LoVo (cell line): ENCODE results near the gene BEGAIN.
"Not testable (repeated sequence)": the region's sequence is repeated elsewhere in the genome, so short reads cannot be mapped to it uniquely, and the experiment has no call there.

Experiments used
- DNase-seq: peaks from one replicate; pipeline ENCODE4 v3.0.0-alpha.2; 2016; ENCODE audit warnings: low spot score

BEGAIN gene

GRCh38 chr14:100523131-100523842 lies 63.9 kb downstream of the BEGAIN start:
- no peak for DNase-seq

- no peak for DNase-seq
These were observed 64.6 kb downstream of the BEGAIN start for GRCh38 chr14:100522616-100523099.

- DNase-seq: not testable (repeated sequence)
These were observed 81.2 kb downstream of the BEGAIN start for GRCh38 chr14:100506053-100506452.

GRCh38 chr14:100504372-100505078 lies 82.7 kb downstream of the BEGAIN start:
- DNase-seq: no peak

- no peak for DNase-seq
These were observed 84.0 kb downstream of the BEGAIN start for GRCh38 chr14:100503251-100503650.

GRCh38 chr14:100502622-100503220 lies 84.5 kb downstream of the BEGAIN start:
- no peak for DNase-seq

GRCh38 chr14:100500128-100500527 lies 87.1 kb downstream of the BEGAIN start:
- no peak for DNase-seq

GRCh38 chr14:100498068-100498467 lies 89.1 kb downstream of the BEGAIN start:
- DNase-seq: no peak

GRCh38 chr14:100495917-100496316 lies 91.3 kb downstream of the BEGAIN start:
- DNase-seq: no peak

GRCh38 chr14:100494645-100495044 lies 92.6 kb downstream of the BEGAIN start:
- no peak for DNase-seq

- no peak for DNase-seq
These were observed 97.0 kb downstream of the BEGAIN start for GRCh38 chr14:100490252-100490651.

- no peak for DNase-seq
These were observed 99.2 kb downstream of the BEGAIN start for GRCh38 chr14:100488057-100488456.

GRCh38 chr14:100487304-100487703 lies 99.9 kb downstream of the BEGAIN start:
- DNase-seq: no peak
